HepG2 (cell line): Measurements from ENCODE around the gene VAV2. TPM values are rescaled to one million over a fixed set of nuclear protein-coding genes. Genes with fewer than 3 reads are reported as not detected.
A peak's percentile ranks its signal among the peaks of the same experiment; 100 is the strongest.

Experiments
- ATF6 ChIP-seq: sonication (generic); formaldehyde crosslinking; conservative IDR thresholded peaks from 2 replicates; pipeline ENCODE4 v1.4.0; 2020; ENCODE audit warnings: missing genetic modification reagents
- ATRX ChIP-seq: sonication (generic); formaldehyde crosslinking; IDR thresholded peaks from 2 replicates; pipeline ENCODE4 v1.4.0; 2020; ENCODE audit warnings: missing genetic modification reagents, borderline replicate concordance
- DNMT1 ChIP-seq: sonication (generic); formaldehyde crosslinking; IDR thresholded peaks from 2 replicates; pipeline ENCODE4 v1.5.1; 2020; ENCODE audit warnings: mild to moderate bottlenecking, missing genetic modification reagents
- ELK4 ChIP-seq: sonication (generic); formaldehyde crosslinking; IDR thresholded peaks from 2 replicates; pipeline ENCODE4 v1.9.0; 2021; ENCODE audit warnings: missing genetic modification reagents, borderline replicate concordance
- FOXP1 ChIP-seq, 2 experiments: fragments of 450-650 bp in 1 of 2; IDR thresholded peaks; 2 replicates each; pipeline ENCODE4 v1.6.1; 2017 to 2018; ENCODE audit warnings: antibody characterized with exemption in 1 of 2
- MTF1 ChIP-seq: sonication (generic); formaldehyde crosslinking; IDR thresholded peaks from 2 replicates; pipeline ENCODE4 v1.5.0; 2020; ENCODE audit warnings: missing genetic modification reagents
- MZF1 ChIP-seq: sonication (generic); formaldehyde crosslinking; IDR thresholded peaks from 2 replicates; pipeline ENCODE4 v1.8.1; 2023; ENCODE audit warnings: mild to moderate bottlenecking, missing genetic modification reagents, borderline replicate concordance
- ONECUT2 ChIP-seq: sonication (generic); formaldehyde crosslinking; IDR thresholded peaks from 2 replicates; pipeline ENCODE4 v1.4.0; 2020; ENCODE audit warnings: missing genetic modification reagents
- RBM39 ChIP-seq: fragments of 200-400 bp; formaldehyde crosslinking; IDR thresholded peaks from one replicate; pipeline ENCODE4 v1.6.1; 2018; ENCODE audit warnings: antibody characterized with exemption, mild to moderate bottlenecking, low read depth, low read length; ENCODE audit not compliant: poor library complexity, severe bottlenecking
- REPIN1 ChIP-seq: sonication (generic); formaldehyde crosslinking; IDR thresholded peaks from 2 replicates; pipeline ENCODE4 v1.8.0; 2022; ENCODE audit warnings: missing genetic modification reagents, low read depth, mild to moderate bottlenecking, borderline replicate concordance
- SETDB1 ChIP-seq: sonication (generic); formaldehyde crosslinking; IDR thresholded peaks from 2 replicates; pipeline ENCODE4 v1.5.1; 2020; ENCODE audit warnings: missing genetic modification reagents, mild to moderate bottlenecking, borderline replicate concordance
- SP2 ChIP-seq: sonication (generic); formaldehyde crosslinking; IDR thresholded peaks from 2 replicates; pipeline ENCODE4 v1.5.1; 2020; ENCODE audit warnings: mild to moderate bottlenecking, missing genetic modification reagents
- TCF7L2 ChIP-seq: IDR thresholded peaks from 2 replicates; pipeline ENCODE4 v1.6.1; 2011; ENCODE audit warnings: mild to moderate bottlenecking, low read depth, low read length, moderate library complexity
- ZBTB1 ChIP-seq: sonication (generic); formaldehyde crosslinking; IDR thresholded peaks from 2 replicates; pipeline ENCODE4 v1.4.0; 2020; ENCODE audit warnings: missing genetic modification reagents, borderline replicate concordance
- ZBTB2 ChIP-seq: sonication (generic); formaldehyde crosslinking; IDR thresholded peaks from 2 replicates; pipeline ENCODE4 v1.8.0; 2022; ENCODE audit warnings: low read depth, missing genetic modification reagents
- ZFP1 ChIP-seq: IDR thresholded peaks from 2 replicates; pipeline ENCODE4 v1.6.1; 2016
- ZNF251 ChIP-seq: sonication (generic); formaldehyde crosslinking; IDR thresholded peaks from 2 replicates; pipeline ENCODE4 v1.9.0; 2021; ENCODE audit warnings: mild to moderate bottlenecking, missing genetic modification reagents
- ZNF274 ChIP-seq: sonication (generic); formaldehyde crosslinking; IDR thresholded peaks from 2 replicates; pipeline ENCODE4 v1.5.1; 2020; ENCODE audit warnings: mild to moderate bottlenecking, missing genetic modification reagents
- ZNF577 ChIP-seq: sonication (generic); formaldehyde crosslinking; IDR thresholded peaks from 2 replicates; pipeline ENCODE4 v1.4.0; 2020; ENCODE audit warnings: mild to moderate bottlenecking, low read depth, missing genetic modification reagents, borderline replicate concordance
- ZNF615 ChIP-seq: sonication (generic); formaldehyde crosslinking; IDR thresholded peaks from 2 replicates; pipeline ENCODE4 v1.5.0; 2020; ENCODE audit warnings: mild to moderate bottlenecking, missing genetic modification reagents, borderline replicate concordance
- ZNF704 ChIP-seq: sonication (generic); formaldehyde crosslinking; IDR thresholded peaks from 2 replicates; pipeline ENCODE4 v1.8.1; 2023; ENCODE audit warnings: mild to moderate bottlenecking, inconsistent platforms, moderate library complexity, missing genetic modification reagents, borderline replicate concordance
- ZNF746 ChIP-seq: sonication (generic); formaldehyde crosslinking; IDR thresholded peaks from 2 replicates; pipeline ENCODE4 v1.8.0; 2022; ENCODE audit warnings: mild to moderate bottlenecking, missing genetic modification reagents
- ZNF747 ChIP-seq: sonication (generic); formaldehyde crosslinking; IDR thresholded peaks from 2 replicates; pipeline ENCODE4 v1.8.1; 2023; ENCODE audit warnings: missing genetic modification reagents, mild to moderate bottlenecking, borderline replicate concordance
- ZNF773 ChIP-seq: sonication (generic); formaldehyde crosslinking; IDR thresholded peaks from 2 replicates; pipeline ENCODE4 v1.4.0; 2020; ENCODE audit warnings: missing genetic modification reagents, borderline replicate concordance
- ZNF776 ChIP-seq: sonication (generic); formaldehyde crosslinking; IDR thresholded peaks from 2 replicates; pipeline ENCODE4 v1.4.0; 2020; ENCODE audit warnings: mild to moderate bottlenecking, missing genetic modification reagents
- polyA plus RNA-seq, 8 experiments: library from polyadenylated mRNA; depleted of rRNA in 3 of 8; stranded (reverse) in 7 of 8; unstranded in 1 of 8; fragments of >200 nt; fragmentation: Illumina TruSeq in 4 of 8; extraction: Trizol in 4 of 8; gene quantifications; 2 replicates each; pipeline versions ENCODE4 v1.2.1 to v1.2.3, GENCODE V29; 2011 to 2016; ENCODE audit warnings: low read depth in 4 of 8, missing spikeins in 1 of 8, mixed read lengths in 1 of 8; ENCODE audit not compliant: insufficient read depth in 1 of 8
- total RNA-seq, 5 experiments: library from RNA; depleted of rRNA; stranded (reverse); fragments of >200 nt; fragmentation: Illumina TruSeq; extraction: Trizol; gene quantifications; 2 replicates each; pipeline ENCODE4 v1.2.3, GENCODE V29; 2016; ENCODE audit warnings: low read depth in 1 of 5

VAV2 gene
- total and polyA plus RNA-seq, 2 of the 13 experiments (the other 11 are each of a cell fraction or from before 2014, with no cell fraction given) = 22.5 to 22.9 TPM

GRCh38 chr9:133979273-133979920, 12.7 kb downstream of the VAV2 start (continued):
- TF ChIP-seq ZNF615 (CRISPR knock-in tag) (0 out of 2 replicates have a peak, but pooled peaks have one; percentile 38), ZBTB2 (CRISPR knock-in tag) (no peak), ZNF747 (CRISPR knock-in tag) (no peak), ONECUT2 (CRISPR knock-in tag) (no peak), ZNF704 (CRISPR knock-in tag) (no peak; the same call in 1 of the 2 replicates), SETDB1 (CRISPR knock-in tag) (no peak), ZNF274 (no peak), ZFP1 (CRISPR knock-in tag) (0 out of 2 replicates have a peak, but pooled peaks have one; percentile 52), ZBTB1 (CRISPR knock-in tag) (no peak), ZNF773 (CRISPR knock-in tag) (no peak), ZNF746 (peak; percentile 87), REPIN1 (CRISPR knock-in tag) (no peak; the same call in 1 of the 2 replicates), SP2 (no peak), MTF1 (CRISPR knock-in tag) (no peak), ZNF251 (CRISPR knock-in tag) (no peak), TCF7L2 (no peak), RBM39 (no peak), FOXP1 (IDR thresholded peaks at IDR 0.05) (no peak), FOXP1 (CRISPR knock-in tag; IDR thresholded peaks at IDR 0.05) (no peak), DNMT1 (CRISPR knock-in tag) (no peak), ELK4 (CRISPR knock-in tag) (no peak), ZNF776 (CRISPR knock-in tag) (peak; percentile 13; the same call in 1 of the 2 replicates), ATRX (CRISPR knock-in tag) (no peak), ZNF577 (CRISPR knock-in tag) (no peak), ATF6 (CRISPR knock-in tag) (no peak), MZF1 (CRISPR knock-in tag) (no peak)
